GM21367 (cell line): ENCODE measurements around the gene CNTROB.

Experiments used
- ATAC-seq: cut with Tn5 transposase; IDR thresholded peaks from one replicate; pipeline ENCODE4 v1.9.1; 2021; ENCODE audit not compliant: unreplicated experiment

Gene CNTROB

DNA sequence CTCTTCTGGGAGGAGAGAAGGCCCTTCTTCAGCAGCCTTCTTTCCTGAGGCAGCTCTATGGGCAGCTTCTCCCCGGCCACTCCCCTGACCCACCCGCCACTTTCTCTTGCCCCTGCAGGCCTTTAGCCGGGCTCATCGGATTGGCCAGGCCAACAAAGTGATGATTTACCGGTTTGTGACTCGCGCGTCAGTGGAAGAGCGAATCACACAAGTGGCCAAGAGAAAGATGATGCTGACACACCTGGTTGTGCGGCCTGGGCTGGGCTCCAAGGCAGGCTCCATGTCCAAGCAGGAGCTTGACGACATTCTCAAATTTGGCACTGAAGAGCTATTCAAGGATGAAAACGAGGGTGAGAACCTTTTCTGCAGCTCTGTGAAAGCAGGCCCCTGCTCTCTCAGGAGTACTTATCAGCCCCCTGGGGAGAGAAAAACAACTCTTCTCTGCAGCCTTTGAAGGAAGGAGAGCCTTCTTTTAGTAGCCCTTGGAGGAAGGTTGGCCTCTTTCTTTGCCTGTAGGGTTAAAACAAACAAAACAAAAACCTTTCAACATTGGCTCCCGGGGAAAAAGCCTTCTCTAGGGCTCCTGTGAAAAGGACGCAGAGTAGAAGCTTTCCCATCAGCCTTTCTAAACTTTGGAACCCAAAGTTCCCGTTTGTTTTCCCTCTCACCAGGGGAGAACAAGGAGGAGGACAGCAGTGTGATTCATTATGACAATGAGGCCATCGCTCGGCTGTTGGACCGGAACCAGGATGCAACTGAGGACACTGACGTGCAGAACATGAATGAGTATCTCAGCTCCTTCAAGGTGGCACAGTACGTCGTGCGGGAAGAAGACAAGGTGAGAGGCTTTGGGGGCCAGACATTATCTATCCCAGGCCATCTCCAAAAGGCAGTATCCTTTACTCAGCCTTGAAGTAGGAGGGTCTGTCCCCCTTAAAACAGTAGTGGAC is 28.6 kb upstream of the CNTROB start:
- no peak for ATAC-seq

DNA sequence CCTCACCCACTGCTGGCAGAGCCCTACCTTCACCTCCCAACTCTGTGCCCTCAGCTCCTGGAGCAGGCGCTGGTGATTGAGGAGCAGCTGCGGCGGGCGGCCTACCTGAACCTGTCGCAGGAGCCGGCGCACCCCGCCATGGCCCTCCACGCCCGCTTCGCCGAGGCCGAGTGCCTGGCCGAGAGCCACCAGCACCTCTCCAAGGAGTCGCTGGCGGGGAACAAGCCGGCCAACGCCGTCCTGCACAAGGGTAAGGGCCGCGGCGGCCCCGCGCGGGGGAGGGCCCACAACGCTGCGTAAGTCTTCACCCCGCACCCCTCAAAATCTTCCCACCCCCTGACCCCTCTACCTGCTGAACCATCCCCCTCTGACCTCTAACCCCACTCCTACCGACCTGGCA is 22.9 kb upstream of the CNTROB start:
- no peak for ATAC-seq

- no peak for ATAC-seq
These were observed 21.7 kb upstream of the CNTROB start for GRCh38 chr17:7910281-7910680.

GRCh38 chr17:7910711-7911110 is 21.3 kb upstream of the CNTROB start:
- no peak for ATAC-seq

- no peak for ATAC-seq
These were observed 20.9 kb upstream of the CNTROB start for GRCh38 chr17:7911116-7911515.

GRCh38 chr17:7912927-7913524 is 19.0 kb upstream of the CNTROB start:
- ATAC-seq: no peak

DNA sequence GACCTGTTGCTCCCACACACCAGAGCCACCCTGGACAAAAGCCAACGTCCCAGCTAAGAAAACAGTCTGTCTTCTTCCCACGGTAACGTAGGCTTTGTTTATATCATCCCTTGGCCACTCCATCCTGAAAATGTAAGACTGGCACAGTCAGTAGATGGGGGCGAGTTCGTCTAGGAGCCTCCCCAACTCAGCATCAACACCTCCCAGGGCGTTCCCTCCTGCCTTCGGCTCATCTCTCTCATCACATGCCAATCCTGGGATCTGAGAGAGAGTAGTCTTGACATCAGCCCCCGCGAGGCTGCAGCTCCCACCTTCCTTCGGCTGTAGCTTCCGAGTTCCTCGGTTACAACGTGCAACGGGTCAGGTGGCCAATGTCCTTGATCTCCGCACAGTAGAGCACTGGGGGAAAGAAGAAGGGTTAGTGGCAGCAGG is 16.8 kb upstream of the CNTROB start:
- peak; percentile 5 for ATAC-seq

DNA sequence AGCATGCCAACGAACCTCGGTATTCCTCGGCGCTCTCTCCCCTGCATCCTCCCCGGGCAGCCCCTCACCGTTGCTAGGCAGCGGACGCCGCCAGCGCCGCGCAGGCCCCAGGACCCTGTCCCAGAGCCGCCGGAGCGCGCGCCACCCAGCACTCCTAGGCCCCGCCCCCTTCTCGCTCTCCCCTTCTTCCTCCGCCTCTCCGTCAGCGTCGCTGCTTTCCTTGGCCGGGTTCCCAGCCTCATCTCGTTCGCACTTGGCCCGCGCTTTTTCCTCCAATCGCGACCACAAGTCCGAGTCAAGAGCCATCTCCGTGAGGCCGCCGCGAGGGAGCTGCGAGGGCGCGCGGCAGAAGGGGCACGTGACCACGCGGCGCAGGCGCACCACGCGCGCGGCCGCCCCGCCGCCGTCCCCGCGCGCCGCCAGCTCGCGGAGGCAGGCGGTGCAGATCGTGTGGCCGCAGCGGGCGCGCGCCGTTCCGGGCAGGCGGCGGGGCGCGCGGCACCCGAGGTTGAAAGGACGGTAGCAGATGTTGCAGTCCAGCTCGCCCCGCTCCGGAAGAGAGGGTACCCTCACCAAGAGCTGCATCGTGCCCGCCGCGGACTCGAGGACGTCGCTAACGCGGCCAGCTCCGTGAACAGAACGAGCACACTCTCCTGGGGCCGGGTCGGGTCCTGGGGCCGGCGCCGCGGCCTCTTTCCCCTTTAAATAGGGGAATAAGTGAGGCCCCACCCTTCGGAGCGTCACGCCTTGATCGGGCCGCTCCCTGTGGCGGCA is 16.2 kb upstream of the CNTROB start, which contains the start of gene RNF227:
RNF227 (minus strand) TSS at position 679 of the 774 bp plus-strand sequence; CDS start at position 585, 94 bp downstream.
- peak; percentile 58 for ATAC-seq

- peak; percentile 5 for ATAC-seq
These were observed 15.7 kb upstream of the CNTROB start for GRCh38 chr17:7916385-7916682.

DNA sequence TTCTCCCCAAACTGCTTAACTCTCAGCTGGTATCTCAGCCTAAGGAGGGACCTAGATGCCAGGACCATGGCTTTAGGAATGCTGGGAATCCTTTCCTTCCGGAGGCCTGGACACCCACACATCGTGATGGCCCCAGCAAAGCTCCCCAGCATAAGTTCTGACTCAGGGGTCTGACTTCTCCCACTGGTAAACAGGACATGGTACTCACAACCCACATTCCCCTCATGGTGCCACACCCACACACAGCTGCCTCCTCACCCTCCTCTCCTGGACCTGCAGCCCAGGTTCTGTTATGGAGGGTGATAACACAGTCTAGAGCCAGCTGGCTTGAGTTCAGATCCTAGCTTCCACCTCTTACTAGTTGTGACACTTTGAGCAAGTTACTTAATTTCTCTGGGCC is 15.2 kb upstream of the CNTROB start:
- no peak for ATAC-seq

DNA sequence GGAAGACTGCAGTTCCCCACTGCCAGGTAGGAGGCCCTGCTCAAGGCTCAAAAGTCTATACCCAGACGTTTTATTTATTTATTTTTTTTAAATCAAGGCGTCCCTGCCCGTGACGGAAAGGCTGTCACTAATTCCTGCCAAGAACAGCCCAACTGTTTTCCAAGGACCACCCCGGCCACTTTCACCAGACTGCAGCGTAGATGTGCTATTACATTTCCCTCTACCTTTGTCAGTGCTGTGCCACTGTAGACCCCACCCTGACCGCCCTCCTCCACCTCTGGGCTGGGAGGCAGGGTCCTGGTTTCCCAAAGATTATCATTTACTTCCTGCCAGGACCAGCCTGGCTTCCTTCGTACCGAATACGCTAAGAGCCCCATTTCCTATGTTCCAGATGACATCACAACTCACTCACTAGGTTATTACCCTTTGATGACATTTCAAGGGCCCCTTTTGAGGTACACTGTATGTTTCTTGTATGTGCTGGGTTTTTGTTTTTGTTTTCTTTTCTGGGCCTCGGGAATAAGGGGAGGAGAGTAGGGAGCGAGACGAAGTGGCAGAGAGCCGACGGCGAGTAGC is 9.6 kb upstream of the CNTROB start:
- no peak for ATAC-seq

DNA sequence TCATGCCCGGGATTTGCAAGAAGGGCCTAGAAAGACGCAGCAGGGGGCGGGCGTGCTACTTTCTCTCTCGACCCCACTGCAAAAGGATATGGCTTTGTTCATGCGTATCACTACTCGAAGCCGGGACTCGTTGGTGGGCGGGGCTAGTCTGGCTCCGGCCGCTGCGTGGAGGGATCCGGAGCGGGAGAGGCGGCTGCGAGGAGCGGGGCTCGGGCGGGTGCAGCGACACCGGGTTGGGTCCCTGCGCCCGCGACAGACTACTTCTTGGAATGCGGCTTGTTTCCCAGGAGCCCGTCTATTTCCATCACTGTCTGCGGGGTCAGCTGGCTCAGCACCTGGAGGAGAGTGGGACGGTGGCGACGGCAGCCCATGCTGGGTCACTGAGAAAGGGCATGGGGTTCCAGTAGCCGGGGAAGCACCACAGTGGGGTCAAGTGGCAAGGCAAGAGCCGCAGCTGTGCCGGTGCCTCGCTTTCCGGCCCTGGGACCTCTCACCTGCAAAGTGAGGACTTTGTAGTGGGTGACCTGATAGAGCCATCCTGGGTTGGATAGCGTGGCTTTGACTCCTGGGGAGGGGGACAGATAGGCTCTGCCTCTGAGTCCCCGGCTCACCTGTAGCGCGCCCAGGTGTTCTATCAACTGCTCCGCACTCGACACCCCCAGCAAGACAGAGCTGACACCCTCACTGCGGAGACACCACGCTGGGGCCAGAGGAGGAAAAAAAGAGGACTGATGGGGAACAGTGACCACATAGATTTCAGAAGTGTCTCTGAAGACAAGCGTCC is 9.0 kb upstream of the CNTROB start:
- ATAC-seq: no peak

DNA sequence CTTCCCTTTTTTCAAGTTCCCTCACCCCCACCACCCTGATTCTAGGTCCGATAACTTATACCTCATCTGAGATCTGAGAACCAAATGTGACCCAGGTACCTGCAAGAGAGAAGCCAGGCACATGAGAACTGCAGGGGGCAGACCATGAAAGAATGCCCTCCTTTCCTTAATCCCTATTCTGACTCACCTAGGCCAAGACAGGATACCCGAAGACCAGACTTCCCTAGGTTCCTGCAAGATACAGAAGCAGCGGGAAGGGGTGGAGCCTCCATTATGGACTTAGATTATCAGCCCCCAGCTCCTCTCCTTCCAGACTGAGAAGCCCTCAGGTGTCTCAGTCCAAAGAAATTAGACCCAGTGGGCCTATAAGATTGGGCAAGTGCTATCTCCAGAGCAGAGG is 4.4 kb upstream of the CNTROB start:
- no peak for ATAC-seq

GRCh38 chr17:7929158-7930023 is 2.6 kb upstream of the CNTROB start, which contains the start of gene KCNAB3:
KCNAB3 (minus strand) TSS chr17:7929856; CDS start chr17:7929435, 421 bp downstream.
- no peak for ATAC-seq

GRCh38 chr17:7930841-7931631 is 970 bp upstream of the CNTROB start:
- ATAC-seq: no peak

DNA sequence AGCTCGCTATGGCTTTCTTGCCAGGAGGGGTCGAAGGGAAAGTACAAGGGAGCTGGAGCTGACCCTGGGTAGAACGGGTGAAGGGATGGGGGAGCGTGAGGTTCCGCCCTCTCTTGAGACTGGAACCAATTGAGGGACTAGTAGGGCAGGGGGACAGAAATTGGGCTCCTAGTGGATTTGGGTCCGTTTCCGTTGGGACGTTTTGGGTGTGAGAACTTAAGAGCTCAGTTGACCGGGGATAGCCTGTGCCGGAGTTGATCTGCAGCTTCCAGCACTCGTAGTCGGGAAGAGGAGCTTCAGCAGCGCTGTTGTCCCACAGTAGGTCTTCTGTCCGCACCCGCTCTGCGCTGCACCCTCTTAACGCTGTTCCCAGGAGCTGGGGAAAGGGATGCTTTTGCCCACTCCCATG is 481 bp downstream of the CNTROB start:
- no peak for ATAC-seq

DNA sequence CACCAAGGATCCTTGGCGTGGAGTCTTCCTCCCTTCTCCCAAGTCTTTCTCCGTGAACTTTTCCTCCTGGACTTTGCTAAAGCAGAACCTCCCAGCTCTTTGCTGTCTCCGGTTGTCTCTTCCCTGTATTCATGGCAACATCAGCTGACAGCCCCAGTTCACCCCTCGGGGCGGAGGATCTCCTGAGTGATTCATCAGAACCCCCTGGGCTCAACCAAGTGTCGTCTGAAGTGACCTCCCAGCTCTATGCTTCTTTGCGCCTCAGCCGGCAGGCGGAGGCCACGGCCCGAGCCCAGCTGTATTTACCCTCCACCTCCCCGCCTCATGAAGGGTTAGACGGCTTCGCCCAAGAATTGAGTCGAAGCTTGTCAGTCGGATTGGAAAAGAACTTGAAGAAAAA is 943 bp downstream of the CNTROB start:
- ATAC-seq: no peak

DNA sequence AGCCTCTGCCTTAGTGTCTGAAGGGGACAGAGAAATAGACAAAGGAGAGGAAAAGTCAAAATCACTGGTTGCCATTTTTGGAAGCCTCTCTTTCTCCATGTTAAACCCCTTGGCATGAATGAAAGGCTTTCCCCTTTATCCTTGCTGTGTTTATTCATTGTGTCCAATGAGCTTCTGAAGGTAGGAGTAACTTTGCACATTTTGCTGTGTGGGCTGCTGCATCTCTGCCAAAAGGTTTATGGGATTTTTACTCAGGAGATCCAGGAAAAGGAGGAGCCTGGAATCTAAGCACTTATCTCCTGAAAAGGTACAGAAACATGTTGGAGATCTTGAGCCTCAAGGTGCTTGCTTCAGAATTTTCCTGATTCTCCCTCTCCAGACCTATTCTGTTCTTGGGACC is 3.9 kb downstream of the CNTROB start:
- ATAC-seq: no peak

GRCh38 chr17:7940034-7940433 is 8.0 kb downstream of the CNTROB start:
- no peak for ATAC-seq
